Psoas muscle (tissue), 8 donors: Measurements from ENCODE around the gene ST6GALNAC2. TPM values are rescaled to one million over a fixed set of nuclear protein-coding genes. Genes with fewer than 3 reads are reported as not detected.
A peak's percentile ranks its signal among the peaks of the same experiment; 100 is the strongest.
"Not testable (repeated sequence)": the region's sequence is repeated elsewhere in the genome, so short reads cannot be mapped to it uniquely, and the experiment has no call there.

Source experiments
- ATAC-seq, 4 donors: fragments of 200-7000 bp; cut with Tn5 transposase; one replicate each; pipeline ENCODE4 v1.9.1; 2020; ENCODE audit warnings: moderate library complexity in 3 of 4, mild to moderate bottlenecking in 2 of 4
- DNase-seq, 2 donors: peaks; one replicate each; pipeline ENCODE4 v3.0.0-alpha.2; 2020
- H3K27ac ChIP-seq: fragments of 200-600 bp; one replicate; pipeline ENCODE4 v1.8.0; 2022
- H3K27me3 ChIP-seq, 3 donors: fragments of 200-600 bp in 1 of 3; one replicate each; pipeline versions ENCODE4 v1.6.1 to v1.8.0; 2013 to 2022; ENCODE audit warnings: low read length in 2 of 3, mild to moderate bottlenecking in 2 of 3, moderate library complexity in 1 of 3; ENCODE audit not compliant: insufficient read depth in 3 of 3
- H3K36me3 ChIP-seq, 2 donors: fragments of 200-600 bp in 1 of 2; one replicate each; pipeline versions ENCODE4 v1.6.1 to v1.8.0; 2013 to 2022; ENCODE audit warnings: low read depth in 1 of 2, mild to moderate bottlenecking in 1 of 2, moderate library complexity in 1 of 2; ENCODE audit not compliant: insufficient read depth in 1 of 2
- H3K4me1 ChIP-seq: fragments of 200-600 bp; one replicate; pipeline ENCODE4 v1.8.0; 2022
- H3K4me3 ChIP-seq: fragments of 200-600 bp; one replicate; pipeline ENCODE4 v1.8.0; 2022; ENCODE audit warnings: mild to moderate bottlenecking
- H3K9me3 ChIP-seq: fragments of 200-600 bp; one replicate; pipeline ENCODE4 v1.8.0; 2022
- CTCF ChIP-seq: fragments of 200-600 bp; IDR thresholded peaks from one replicate; pipeline ENCODE4 v1.8.0; 2022; ENCODE audit warnings: antibody characterized with exemption
- WGBS, 3 donors: extraction: QIAGEN DNeasy Blood & Tissue Kit; methylation state at CpG; one replicate each; pipeline versions ENCODE4 v1.1.6 to v1.1.7; 2013; 5-methylcytosine and 5-hydroxymethylcytosine counted together
- intact Hi-C, 2 donors: fragments of 100-400 bp; cut with DNase I; formaldehyde crosslinking; loops; one replicate each; pipeline versions ENCODE4 v1.11.0 to v1.14.2; 2022
- polyA plus RNA-seq, 3 donors: library from polyadenylated mRNA; stranded (reverse); fragments of 200-250 nt; gene quantifications; one replicate each; pipeline ENCODE4 v1.2.3, GENCODE V29; 2013
- total RNA-seq, 4 donors: library from RNA; stranded (reverse); fragmentation: NEBNext Ultra II Directional in 2 of 4; extraction: Animal tissue kit (Norgen Biotek cat#: 25700) in 2 of 4; gene quantifications; one replicate each; pipeline versions ENCODE4 v1.2.1 to v1.2.4, GENCODE V29; 2021 to 2023
- donor health status: healthy with polysubstance abuse.
- donor health status: DM: no; HTN: no; CAD: no; lungs with moderate emphysema.
- donor health status: Bipolar disorder and iron deficiency.
- donor health status: healthy.
- donor health status: DM: yes; HTN: yes; CAD: no.
- donor health status: DM: no; HTN: no; CAD: no.
- donor health status: DM: no; HTN: no; CAD: no.
- donor health status: DM: yes; HTN: yes; CAD: no.

The ST6GALNAC2 gene
- total and polyA plus RNA-seq, 7 donors = 1.2 to 17.8 (median 8.7) TPM

- Histone ChIP-seq H3K27me3 (peaks cover 0 to 1% (median 0%) of the 10 kb centered on the region in 3 donors), H3K36me3 (no peaks in the 10 kb centered on the region), H3K4me1 (peaks cover 41% of the 10 kb centered on the region), H3K9me3 (no peaks in the 10 kb centered on the region), H3K4me3 (peak overlapping the region; percentile 11), H3K27ac (peak overlapping the region; percentile 74)
- intact Hi-C loops = no loop called here
- ATAC-seq = peak; percentile 45 to 74 (median 66)
- no peak for TF ChIP-seq CTCF
- peak; percentile 89 to 94 for DNase-seq
- 27 to 36% (median 29%) methylated on average over 17 to 20 of the region's 20 CpGs for WGBS, 3 donors
Observed at GRCh38 chr17:76529224-76530094, 56.2 kb downstream of the ST6GALNAC2 start.

DNA sequence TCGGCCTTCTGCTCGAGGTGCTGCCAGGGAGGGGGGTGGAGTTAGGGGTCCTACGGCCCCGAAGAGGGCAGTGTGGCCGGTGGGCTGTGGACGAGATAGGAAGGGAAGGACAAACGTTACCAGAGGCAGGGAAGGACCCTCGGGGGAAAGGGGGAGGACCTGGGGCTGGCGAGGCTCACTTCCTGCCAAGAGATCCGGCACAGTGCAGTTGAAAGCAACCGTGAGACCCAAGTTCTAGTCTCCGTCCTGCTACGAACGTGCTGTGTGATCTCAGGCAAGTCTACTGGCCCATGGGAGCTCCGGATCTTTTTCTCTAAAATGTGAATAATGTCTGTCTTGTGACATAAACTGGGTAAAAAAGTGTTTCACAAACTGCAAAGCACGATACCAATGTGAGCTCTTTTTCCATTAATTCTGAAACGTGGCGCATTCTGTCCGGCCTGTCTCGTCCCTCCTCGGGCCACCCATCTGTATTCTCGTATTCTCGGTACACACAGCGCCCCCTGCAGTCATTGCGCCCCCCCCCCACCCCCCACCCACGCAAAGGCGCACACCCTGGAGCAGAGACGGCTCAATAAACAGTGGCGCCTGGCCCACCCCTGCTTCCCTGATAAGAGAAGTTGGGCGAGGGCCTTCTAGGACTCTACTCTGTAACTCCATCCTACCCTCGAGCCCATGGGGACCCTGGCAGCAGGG lies 57.0 kb downstream of the ST6GALNAC2 start:
- Histone ChIP-seq H3K4me3 (peak overlapping the region; percentile 19), H3K27me3 (peaks cover 0 to 1% (median 0%) of the 10 kb centered on the region in 3 donors), H3K36me3 (no peaks in the 10 kb centered on the region), H3K27ac (peak overlapping the region; percentile 74), H3K9me3 (no peaks in the 10 kb centered on the region), H3K4me1 (peaks cover 41% of the 10 kb centered on the region)
- TF ChIP-seq CTCF = no peak
- 46 to 50% (median 49%) methylated on average over 30 to 31 of the region's 31 CpGs for WGBS, 3 donors
- DNase-seq = peak in 1 of 2 donors; percentile 66
- ATAC-seq = peak in 1 of 4 donors; percentile 4
- intact Hi-C loops = no loop called here

GRCh38 chr17:76528156-76528527 lies 57.5 kb downstream of the ST6GALNAC2 start:
- H3K9me3 ChIP-seq = no peaks in the 10 kb centered on the region
- no peak for DNase-seq
- 58 to 76% (median 67%) methylated on average over 15 of the region's 15 CpGs for WGBS, 3 donors
- peak overlapping the region; percentile 74 for H3K27ac ChIP-seq
- H3K27me3 ChIP-seq = peaks cover 0 to 1% (median 0%) of the 10 kb centered on the region in 3 donors
- peaks cover 41% of the 10 kb centered on the region for H3K4me1 ChIP-seq
- peak overlapping the region; percentile 19 for H3K4me3 ChIP-seq
- ATAC-seq = no peak
- intact Hi-C loops = no loop called here
- H3K36me3 ChIP-seq = no peaks in the 10 kb centered on the region
- no peak for TF ChIP-seq CTCF

DNA sequence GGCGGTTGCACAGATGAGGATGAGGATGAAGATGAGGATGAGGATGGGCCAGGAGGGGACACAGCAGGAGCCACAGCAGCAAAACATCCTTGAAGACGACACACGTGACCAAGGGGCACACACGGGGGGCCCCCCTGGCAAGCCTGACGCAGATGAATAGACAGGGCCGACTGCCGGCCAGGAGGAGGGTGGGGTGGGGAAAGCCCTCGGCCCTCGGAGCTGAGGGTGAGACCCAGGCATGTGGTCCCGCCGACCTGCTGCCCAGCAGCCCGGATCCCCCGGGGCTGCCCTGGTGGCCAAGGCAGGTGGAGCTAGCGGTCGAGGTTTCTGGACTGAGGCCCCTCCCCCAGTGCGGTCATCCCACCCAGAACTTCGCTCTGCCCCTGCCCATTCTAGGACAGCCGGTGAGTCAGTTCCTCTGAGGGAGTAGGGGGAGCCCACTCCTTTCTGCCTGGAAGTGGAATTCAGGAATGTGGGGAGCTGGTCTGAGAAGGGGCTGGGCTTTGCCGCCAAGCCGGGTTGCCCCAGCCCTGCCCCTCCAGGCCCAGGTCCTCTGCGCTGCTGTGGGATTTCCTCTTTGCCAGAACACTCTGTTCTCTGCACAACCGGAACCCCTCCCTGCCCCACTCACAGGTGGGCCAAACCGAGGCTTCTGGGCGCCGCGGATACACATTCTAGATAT lies 58.1 kb downstream of the ST6GALNAC2 start:
- intact Hi-C loops = no loop called here
- peak; percentile 77 to 85 for DNase-seq
- no peak for TF ChIP-seq CTCF
- ATAC-seq = peak; percentile 5 to 50 (median 41)
- 23 to 31% (median 28%) methylated on average over 23 to 26 of the region's 26 CpGs for WGBS, 3 donors
- Histone ChIP-seq H3K4me3 (peak overlapping the region; percentile 19), H3K4me1 (peaks cover 41% of the 10 kb centered on the region), H3K9me3 (no peaks in the 10 kb centered on the region), H3K27me3 (peaks cover 0 to 1% (median 0%) of the 10 kb centered on the region in 3 donors), H3K36me3 (no peaks in the 10 kb centered on the region), H3K27ac (peak overlapping the region; percentile 74)

GRCh38 chr17:76527016-76527415 lies 58.6 kb downstream of the ST6GALNAC2 start:
- H3K36me3 ChIP-seq, ATAC-seq, H3K9me3 ChIP-seq, DNase-seq, H3K27me3 ChIP-seq, intact Hi-C loops, H3K4me3 ChIP-seq: not testable (repeated sequence)
- Histone ChIP-seq H3K4me1 (peaks cover 41% of the 10 kb centered on the region), H3K27ac (peak overlapping the region; percentile 74)
- WGBS, 3 donors = 62 to 76% (median 67%) methylated on average over 8 to 9 of the region's 9 CpGs

GRCh38 chr17:76525513-76525833 lies 60.2 kb downstream of the ST6GALNAC2 start:
- H3K4me3 ChIP-seq, H3K36me3 ChIP-seq, DNase-seq, intact Hi-C loops, H3K27me3 ChIP-seq, ATAC-seq, H3K9me3 ChIP-seq: not testable (repeated sequence)
- WGBS, 3 donors = 84 to 92% (median 87%) methylated on average over 8 of the region's 8 CpGs
- Histone ChIP-seq H3K27ac (peak overlapping the region; percentile 36), H3K4me1 (peaks cover 29% of the 10 kb centered on the region)
